ENCODE measurements around the gene DEFB132. TPM values are rescaled to one million over a fixed set of nuclear protein-coding genes. Genes with fewer than 3 reads are reported as not detected.
"Not testable (repeated sequence)": the region's sequence is repeated elsewhere in the genome, so short reads cannot be mapped to it uniquely, and the experiment has no call there.

Gene DEFB132
- total RNA-seq = not detected
- long read RNA-seq = 0 reads

GRCh38 chr20:257419-257818 lies at the start of gene DEFB132:
Gene DEFB132 (plus strand): TSS chr20:257724. CDS start chr20:257779, 55 bp downstream.
- intact Hi-C loops (cut with DNase I) = no loop called here
- ATAC-seq = peak; percentile 44
- no peak for DNase-seq (ENCODE audit: missing footprints)

- intact Hi-C loops (cut with DNase I) = no loop called here
- no peak for DNase-seq (ENCODE audit: missing footprints)
- ATAC-seq = peak; percentile 60
Observed at GRCh38 chr20:208942-209566, 48.5 kb upstream of the DEFB132 start.

- ATAC-seq (no peak), DNase-seq (ENCODE audit: missing footprints) (no peak)
- intact Hi-C loops (cut with DNase I) = no loop called here
Observed at GRCh38 chr20:210809-211502, 46.6 kb upstream of the DEFB132 start.

DNA sequence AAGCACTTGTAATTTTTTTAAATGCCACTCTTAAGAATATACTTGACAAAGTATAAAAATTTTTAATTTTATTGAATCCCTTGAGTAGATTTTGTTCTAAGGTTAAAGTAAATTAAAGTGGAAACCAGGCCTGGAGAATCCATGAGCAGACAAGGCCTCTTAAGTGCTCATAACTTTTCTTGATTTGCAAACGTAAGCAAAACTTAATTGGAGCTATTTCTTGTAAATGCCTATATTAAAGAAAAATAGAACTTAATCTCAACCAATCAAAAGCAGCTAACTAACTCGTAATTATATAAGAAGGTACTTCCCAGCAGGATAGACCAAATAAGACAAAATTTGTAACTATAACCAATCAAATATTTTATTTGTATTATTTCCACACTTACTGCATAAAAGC lies 43.1 kb upstream of the DEFB132 start:
- ATAC-seq = no peak
- intact Hi-C loops (cut with DNase I) = no loop called here
- DNase-seq (ENCODE audit: missing footprints) = no peak

- intact Hi-C loops (cut with DNase I) = no loop called here
- no peak for DNase-seq (ENCODE audit: missing footprints)
- ATAC-seq = no peak
Observed at GRCh38 chr20:215796-216195, 41.7 kb upstream of the DEFB132 start.

GRCh38 chr20:217266-217665 lies 40.3 kb upstream of the DEFB132 start:
- ATAC-seq (peak; percentile 89), DNase-seq (ENCODE audit: missing footprints) (no peak)
- intact Hi-C loops (cut with DNase I) = no loop called here

DNA sequence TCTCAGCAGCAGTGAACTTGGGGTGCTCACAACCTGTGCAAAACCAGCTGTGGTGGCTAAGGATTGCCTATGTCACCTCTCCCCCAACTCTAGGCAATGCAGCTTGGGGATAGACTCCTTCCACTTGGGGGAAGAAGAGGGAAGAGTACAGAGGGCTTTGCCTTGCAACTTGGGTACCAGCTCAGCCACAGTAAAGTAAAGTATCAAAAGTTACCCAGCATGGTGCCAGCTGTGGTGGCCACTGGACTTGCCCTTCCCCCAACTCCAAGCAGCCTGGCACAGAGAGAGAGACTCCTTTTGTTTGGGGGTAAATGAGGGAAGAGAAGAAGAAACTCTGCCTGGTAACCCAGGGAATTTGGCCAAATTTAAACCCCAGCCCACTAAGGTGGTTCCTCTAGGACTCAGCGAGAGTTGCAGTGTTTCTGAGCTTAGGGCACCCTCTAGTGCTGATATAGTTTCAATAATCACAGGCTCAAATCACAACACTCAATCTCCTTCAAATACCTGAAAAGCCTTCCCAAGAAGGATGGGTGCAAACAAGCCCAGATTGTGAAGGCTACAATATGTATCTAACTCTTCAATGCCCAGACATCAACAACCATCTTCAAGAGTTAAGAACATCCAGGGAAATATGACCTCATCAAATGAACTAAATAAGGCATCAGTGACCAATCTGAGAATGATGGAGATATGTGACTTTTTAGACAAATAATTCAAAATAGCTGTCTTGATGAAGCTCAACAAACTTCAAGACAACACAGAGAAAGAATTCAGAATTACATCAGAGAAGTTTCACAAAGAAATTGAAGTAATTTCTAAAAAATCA lies 38.0 kb upstream of the DEFB132 start:
- DNase-seq (ENCODE audit: missing footprints) = no peak
- ATAC-seq = peak; percentile 63
- intact Hi-C loops (cut with DNase I) = no loop called here

DNA sequence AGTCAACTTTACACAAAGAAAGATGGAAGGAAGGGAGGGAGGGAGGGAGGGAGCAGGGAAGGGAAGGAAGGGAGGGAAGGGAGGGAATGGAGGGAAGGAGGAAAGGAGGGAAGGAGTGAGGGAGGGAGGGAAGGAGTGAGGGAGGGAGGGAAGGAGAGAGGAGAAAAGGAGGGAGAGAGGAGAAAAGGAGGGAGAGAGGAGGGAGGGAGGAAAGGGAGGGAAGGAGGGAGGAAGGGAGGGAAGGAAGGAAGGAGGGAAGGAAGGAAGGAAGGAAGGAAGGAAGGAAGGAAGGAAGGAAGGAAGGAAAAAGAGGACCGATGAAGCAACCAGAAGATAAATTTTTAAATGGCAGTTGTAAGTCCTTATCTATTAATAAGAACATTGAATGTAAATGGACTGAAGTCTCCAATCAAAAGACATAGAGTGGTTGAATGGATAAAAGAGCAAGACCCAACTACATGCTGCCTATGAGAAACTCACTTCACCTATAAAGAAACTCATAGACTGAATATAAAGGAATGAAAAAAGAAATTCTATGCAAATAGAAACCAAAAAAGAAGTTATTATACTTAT lies 36.2 kb upstream of the DEFB132 start:
- ATAC-seq = no peak
- no peak for DNase-seq (ENCODE audit: missing footprints)
- intact Hi-C loops (cut with DNase I) = no loop called here

GRCh38 chr20:225879-226278 lies 31.6 kb upstream of the DEFB132 start:
- DNase-seq (ENCODE audit: missing footprints); ATAC-seq; intact Hi-C loops (cut with DNase I): not testable (repeated sequence)

DNA sequence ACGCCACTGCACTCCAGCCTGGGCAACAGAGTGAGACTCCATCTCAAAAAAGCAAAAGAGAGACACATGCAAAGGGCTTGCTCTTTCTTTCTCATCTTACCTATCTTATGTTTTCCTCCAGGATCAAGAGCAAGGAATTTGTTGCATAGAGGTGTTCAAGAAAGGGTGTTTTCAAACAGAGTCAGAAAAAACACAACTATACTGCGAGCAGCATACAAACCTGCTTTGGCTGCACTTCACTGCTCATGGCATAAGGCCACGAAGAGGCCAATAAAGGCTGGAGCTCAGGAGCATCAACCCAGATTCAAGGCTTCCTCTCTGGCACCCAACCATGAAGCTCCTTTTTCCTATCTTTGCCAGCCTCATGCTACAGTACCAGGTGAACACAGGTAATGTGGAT lies 30.6 kb upstream of the DEFB132 start, which contains the start of gene DEFB129:
Gene DEFB129, plus strand, starts transcription at position 301 of the 400 bp plus-strand sequence. Its CDS starts 31 bp downstream, at position 332.
- DNase-seq (ENCODE audit: missing footprints) (no peak), ATAC-seq (no peak)
- intact Hi-C loops (cut with DNase I) = no loop called here

DNA sequence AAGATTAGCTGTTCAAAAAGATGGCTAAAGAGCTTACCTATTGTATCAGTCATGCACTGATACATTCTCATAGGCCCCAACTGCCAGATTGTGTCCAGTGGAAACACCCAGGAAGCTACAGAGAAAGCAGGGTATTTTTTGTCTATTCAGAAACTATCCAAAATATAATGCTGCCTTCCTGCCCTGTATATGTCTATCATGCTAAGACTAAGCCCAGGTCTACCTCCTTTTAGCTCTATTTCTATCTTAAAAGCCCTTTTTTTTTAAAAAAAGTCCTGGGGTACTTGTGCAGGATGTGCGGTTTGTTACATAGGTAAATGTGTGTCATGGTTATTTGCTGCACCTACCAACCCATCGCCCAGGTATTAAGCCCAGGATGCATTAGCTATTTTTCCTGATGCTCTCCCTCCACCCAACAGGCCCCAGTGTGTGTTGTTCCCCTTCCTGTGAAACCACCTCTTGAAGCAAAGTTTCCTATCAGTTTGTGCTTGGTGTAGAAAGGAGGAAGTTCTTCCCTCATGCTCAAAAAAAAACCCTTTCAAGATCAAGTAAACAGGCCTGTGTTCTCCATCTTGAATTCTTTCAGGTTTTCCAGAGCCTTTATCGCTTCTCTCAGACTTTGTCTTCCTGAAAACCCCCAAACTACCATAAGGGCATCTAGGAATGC lies 30.0 kb upstream of the DEFB132 start:
- DNase-seq (ENCODE audit: missing footprints) (no peak), ATAC-seq (no peak)
- intact Hi-C loops (cut with DNase I) = no loop called here

GRCh38 chr20:235891-236290 lies 21.6 kb upstream of the DEFB132 start:
- peak; percentile 44 for ATAC-seq
- intact Hi-C loops (cut with DNase I) = no loop called here
- no peak for DNase-seq (ENCODE audit: missing footprints)

DNA sequence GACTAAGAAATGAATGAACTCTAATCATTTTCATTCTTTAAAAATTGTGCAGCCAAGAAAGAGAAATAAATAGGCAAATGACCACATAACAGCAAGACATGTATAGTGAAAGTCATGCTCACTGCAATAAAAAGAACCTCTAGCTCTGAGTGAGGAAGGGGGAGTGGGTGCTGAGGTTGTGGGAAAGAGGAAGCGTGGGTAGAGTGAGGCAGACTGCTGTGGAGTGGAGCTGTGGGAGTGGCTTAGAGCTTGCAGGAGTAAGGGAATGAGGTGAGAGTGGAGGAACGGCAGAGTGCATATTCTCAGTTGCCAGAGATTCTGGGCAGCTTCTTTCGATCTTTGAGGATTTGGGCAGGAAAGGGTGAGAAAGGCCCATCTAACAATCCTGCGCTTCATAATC lies 20.0 kb upstream of the DEFB132 start:
- DNase-seq (ENCODE audit: missing footprints) = no peak
- ATAC-seq = peak; percentile 65
- intact Hi-C loops (cut with DNase I) = no loop called here

- intact Hi-C loops (cut with DNase I) = no loop called here
- no peak for ATAC-seq
- DNase-seq (ENCODE audit: missing footprints) = no peak
Observed at GRCh38 chr20:237929-238328, 19.6 kb upstream of the DEFB132 start.

DNA sequence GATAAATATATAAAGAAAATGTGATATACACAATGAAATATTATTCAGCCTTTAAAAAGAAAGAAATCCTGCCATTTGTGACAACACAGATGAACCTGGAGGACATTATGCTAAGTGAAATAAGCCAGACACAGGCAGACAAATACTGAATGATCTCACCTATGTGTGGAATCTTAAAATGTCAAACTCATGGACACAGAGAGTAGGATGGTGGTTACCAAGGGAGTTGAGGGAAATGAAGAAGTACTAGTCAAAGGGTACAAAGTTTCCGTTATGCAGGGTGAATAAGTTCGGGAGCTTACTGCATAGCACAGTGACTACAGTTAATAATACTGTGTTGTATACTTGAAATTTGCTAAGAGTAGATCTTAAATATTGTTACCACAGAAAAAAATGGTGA lies 14.6 kb upstream of the DEFB132 start:
- DNase-seq (ENCODE audit: missing footprints) = no peak
- no peak for ATAC-seq
- intact Hi-C loops (cut with DNase I) = no loop called here

GRCh38 chr20:251354-251753 lies 6.2 kb upstream of the DEFB132 start:
- DNase-seq (ENCODE audit: missing footprints) (no peak), ATAC-seq (no peak)
- intact Hi-C loops (cut with DNase I) = no loop called here

- intact Hi-C loops (cut with DNase I) = no loop called here
Observed at GRCh38 chr20:252801-253200, 4.7 kb upstream of the DEFB132 start.

DNA sequence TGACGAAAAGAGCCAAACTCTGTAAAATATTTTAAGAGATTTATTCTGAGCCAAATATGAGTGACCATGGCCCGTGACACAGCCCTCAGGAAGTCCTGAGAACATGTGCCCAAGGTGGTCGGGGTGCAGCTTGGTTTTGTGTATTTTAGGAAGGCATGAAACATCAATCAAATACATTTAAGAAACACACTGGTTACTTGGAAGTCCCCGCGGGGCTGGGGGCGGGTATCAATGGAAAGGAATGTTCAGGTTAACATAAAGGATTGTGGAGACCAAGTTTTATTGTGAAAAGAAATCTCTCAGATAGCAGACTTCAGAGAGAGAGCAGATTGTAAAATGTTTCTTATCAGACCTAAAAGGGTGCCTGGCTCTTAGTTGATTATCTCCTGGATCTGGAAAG lies 4.1 kb upstream of the DEFB132 start:
- DNase-seq (ENCODE audit: missing footprints); intact Hi-C loops (cut with DNase I); ATAC-seq: not testable (repeated sequence)

More at GRCh38 chr20:252801-253200, 4.7 kb upstream of the DEFB132 start:
- no peak for ATAC-seq
- no peak for DNase-seq (ENCODE audit: missing footprints)
